COLO668 (cell line): ENCODE results near the gene GRIN1.

Experiments
- DNase-seq: peaks from one replicate; lab custom pipeline; 2025; ENCODE audit not compliant: unreplicated experiment; lab: John Stamatoyannopoulos, UW

The GRIN1 gene

DNA sequence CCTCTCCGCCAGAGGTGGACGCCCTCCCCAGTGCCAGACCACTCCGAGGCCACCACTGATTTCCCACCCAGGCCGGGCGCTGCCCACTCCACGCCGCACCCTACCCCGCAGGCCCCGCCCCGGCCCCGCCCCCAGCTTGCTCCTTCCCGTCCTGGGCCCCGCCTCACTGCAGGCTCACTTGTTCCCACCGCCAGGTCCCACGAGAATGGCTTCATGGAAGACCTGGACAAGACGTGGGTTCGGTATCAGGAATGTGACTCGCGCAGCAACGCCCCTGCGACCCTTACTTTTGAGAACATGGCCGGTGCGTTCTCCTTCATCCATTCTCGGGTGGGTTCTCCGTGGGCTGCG lies 24.4 kb downstream of the GRIN1 start:
- no peak for DNase-seq

DNA sequence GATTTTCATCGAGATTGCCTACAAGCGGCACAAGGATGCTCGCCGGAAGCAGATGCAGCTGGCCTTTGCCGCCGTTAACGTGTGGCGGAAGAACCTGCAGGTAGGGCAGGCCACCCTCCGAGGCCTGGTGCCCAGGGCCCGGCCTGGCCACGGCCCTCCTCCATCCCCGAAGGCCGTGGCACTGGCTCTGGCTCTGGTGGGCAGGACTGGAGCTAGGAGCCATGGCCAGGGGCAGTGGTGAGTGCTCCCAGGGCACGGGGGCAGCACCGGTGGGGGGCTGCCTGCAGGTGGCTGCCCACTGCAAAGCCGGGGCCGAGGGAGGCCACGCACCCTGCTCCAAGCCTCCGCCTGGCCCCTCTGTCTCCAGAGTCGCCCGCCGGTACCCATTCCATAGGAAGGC lies 24.9 kb downstream of the GRIN1 start:
- no peak for DNase-seq

DNA sequence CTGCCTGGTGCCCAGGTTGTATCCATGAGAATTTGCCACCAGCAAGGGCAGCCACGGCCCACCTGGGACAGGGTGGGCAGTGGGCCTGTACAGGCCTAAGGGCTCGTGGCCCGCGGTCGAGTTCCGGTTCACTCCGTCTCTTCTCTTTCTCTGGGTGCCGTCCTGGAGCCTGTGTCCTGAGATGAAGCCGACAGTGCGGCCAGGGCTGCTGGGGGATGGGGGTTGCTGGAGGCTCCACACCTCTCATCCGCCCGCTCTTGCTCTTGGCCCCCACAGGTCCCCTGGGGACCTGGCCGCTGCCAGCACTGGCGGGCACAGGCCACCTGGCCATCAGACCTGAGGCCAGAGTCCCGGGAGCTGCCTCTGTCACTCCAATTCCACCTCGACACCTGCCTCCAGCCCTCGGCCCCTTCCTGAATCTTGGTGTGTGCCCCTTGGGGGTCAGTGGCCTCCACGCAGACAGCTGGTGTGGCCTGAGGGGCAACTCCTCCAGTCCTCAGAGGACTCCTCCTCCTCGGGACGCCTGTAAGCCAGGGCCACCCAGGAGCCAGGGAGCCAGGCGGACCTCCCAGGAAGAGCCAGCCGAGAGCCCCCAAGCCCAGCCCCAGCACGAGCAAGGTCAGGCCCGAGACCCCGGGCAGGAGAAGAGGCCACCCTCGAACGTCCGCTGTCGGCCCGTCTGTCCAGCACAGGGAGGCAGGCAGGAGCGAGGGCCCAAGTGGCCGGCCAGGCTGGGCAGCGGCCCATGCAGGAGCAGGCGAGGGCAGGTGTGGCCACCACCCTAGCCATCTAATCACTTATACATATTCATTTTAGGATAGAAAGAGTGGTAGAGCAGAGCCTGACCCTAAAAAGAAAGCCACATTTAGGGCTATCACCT lies 25.7 kb downstream of the GRIN1 start:
- DNase-seq, result no peak

DNA sequence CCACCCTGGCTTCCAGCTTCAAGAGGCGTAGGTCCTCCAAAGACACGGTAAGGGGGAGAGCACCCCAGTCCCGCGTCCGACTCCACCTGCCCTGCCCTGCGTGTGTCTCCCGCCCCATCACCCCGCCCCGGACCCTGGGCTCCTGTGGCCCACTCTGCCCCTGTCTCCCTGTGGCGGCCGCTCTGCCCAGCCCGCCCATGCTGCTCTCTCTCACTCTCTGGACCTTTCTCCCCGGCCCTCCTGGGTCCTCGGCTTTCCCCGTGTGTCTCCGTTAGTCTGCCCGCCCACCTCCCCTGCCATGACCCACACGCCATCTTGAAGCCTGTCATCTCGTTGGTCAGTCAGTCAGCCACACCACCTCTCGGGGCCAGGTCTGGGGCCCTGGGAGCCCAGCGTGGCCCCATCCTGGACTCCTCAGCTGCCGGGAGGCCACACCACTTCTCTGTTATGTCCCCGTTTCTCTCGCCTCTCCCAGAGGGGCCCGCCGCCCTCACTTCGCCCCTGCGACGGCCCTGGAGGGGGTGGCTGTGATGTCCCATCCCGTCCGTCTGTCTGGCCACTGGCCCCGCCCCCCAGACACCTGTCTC lies 26.4 kb downstream of the GRIN1 start:
- DNase-seq, result no peak

DNA sequence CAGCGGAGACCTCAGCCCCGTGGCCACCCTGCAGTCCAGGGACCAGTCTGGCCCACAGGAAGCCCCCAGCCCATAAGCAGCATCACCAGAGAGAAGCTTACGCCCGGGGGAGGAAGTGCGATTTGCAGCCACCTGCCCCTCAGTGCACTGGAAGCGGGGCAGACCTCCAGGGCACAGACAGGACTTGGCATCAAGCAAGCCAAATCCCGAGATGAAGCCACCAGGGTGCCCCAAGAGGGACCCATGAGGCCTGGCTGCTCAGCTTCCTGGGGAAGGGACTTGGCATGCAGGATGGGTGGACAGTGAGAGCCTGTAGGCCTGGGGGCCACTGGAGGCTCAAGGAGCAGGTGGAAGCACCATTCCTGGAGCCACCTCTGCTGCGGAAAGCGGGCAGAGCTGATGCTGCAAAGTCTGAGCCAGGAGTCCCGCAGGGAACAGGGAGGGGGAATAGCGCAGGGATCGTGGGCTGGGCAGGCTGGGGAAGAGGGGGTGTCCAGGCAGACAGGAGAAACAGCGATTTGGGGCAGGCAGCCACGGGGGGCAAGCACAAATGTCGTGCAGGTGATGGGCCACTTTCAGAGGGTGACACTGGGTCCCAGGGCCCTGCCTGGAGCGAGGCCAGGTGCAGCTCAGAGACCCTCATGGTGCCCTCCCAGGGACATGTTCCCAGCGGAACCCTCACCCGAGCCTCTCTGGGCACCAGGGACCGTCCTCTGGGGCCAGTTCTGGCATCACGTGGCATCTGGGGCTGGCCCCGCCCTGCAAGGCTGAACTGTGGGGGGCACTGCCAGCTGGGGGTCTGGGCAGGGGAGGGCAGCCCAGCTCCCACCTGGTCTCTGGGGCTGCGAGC lies 27.7 kb downstream of the GRIN1 start:
- no peak for DNase-seq

DNA sequence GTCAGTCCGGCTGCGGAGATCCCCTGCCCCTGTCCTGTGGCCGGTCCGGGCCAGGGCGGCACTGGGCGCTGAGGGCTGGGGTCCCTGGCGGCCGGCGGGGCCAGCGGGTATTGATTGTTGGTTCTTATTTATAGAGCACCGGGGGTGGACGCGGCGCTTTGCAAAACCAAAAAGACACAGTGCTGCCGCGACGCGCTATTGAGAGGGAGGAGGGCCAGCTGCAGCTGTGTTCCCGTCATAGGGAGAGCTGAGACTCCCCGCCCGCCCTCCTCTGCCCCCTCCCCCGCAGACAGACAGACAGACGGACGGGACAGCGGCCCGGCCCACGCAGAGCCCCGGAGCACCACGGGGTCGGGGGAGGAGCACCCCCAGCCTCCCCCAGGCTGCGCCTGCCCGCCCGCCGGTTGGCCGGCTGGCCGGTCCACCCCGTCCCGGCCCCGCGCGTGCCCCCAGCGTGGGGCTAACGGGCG lies 28.4 kb downstream of the GRIN1 start:
- DNase-seq, result peak; percentile 39

DNA sequence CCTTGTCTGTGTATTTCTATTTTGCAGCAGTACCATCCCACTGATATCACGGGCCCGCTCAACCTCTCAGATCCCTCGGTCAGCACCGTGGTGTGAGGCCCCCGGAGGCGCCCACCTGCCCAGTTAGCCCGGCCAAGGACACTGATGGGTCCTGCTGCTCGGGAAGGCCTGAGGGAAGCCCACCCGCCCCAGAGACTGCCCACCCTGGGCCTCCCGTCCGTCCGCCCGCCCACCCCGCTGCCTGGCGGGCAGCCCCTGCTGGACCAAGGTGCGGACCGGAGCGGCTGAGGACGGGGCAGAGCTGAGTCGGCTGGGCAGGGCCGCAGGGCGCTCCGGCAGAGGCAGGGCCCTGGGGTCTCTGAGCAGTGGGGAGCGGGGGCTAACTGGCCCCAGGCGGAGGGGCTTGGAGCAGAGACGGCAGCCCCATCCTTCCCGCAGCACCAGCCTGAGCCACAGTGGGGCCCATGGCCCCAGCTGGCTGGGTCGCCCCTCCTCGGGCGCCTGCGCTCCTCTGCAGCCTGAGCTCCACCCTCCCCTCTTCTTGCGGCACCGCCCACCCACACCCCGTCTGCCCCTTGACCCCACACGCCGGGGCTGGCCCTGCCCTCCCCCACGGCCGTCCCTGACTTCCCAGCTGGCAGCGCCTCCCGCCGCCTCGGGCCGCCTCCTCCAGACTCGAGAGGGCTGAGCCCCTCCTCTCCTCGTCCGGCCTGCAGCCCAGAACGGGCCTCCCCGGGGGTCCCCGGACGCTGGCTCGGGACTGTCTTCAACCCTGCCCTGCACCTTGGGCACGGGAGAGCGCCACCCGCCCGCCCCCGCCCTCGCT lies 29.0 kb downstream of the GRIN1 start:
- DNase-seq, result peak; percentile 60

DNA sequence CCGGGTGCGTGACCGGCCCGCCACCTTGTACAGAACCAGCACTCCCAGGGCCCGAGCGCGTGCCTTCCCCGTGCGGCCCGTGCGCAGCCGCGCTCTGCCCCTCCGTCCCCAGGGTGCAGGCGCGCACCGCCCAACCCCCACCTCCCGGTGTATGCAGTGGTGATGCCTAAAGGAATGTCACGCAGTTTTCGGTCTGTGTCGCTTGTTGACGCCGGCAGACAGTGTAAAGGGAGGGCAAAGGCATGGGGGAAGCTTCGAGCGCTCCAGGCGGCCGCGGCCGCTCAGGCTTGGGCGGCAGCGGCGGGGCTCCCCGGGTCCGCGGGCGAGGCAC lies 29.6 kb downstream of the GRIN1 start:
- peak; percentile 60 for DNase-seq

DNA sequence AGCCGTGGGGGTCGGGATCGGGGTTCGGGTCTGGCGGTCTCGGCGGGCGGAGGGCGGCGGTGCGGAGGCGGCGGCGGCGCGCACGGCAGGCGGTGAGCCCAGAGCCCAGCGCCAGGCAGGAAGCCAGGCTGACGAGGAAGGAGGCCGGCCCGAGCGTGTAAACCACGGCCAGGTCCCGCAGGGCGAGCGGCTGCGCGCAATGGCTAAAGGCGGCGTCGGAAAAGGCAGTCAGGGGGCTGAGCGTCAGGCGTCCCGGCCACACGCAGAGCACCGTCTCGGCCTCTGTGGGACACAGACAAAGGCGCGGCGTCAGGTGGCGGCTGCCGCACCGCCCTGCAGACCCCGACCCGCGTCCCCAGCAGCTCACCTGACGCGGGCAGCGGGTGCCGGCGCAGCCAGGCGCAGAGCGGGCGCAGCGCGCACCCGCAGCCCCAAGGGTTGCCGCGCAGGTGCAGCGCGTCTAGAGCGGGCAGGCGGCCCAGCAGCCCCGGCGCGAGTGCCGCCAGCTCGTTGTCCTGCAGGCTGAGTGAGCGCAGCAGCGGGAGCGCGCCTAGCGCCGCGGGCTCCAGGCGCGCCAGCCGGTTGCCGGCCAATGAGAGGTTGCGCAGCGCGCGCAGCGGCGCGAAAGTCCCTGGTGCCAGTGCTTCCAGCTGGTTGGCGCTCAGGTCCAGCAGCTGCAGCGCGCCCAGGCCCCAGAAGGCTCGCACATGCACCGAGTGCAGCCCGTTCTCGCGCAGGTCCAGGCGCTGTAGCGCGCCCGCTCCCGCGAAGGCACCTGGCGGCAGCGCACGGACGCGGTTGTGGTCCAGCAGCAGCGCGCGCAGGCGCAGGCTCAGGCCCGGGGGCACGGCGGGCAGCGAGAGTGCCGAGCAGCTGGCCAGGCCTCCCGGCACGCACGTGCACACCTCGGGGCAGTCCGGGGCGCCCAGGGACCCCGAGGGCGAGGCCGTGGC lies 30.2 kb downstream of the GRIN1 start:
- DNase-seq, result peak; percentile 95

DNA sequence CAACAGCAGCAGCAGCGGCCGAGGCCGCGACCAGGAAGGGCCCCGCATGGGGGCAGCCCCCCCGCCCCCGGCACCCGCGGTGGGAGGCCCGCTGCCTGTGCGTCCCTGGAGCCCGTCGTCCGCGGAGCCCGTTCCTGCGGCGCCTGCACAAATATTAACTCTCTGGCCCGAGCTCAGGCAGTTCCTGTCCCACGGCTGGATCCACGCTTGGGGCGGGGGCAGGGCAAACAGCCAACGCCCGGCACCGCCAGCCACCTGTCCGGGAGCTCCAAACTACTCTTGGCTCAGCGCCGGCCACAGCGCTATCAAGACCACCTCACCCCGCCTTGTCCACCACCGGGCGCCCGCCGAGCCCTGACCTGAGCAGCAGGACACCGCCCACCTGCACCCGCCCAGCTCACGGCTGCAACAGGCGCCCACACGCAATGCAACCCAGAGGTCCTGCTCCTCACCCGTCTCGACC lies 31.0 kb downstream of the GRIN1 start, which contains the start of gene LRRC26:
Gene LRRC26, minus strand, starts transcription at position 156 of the 463 bp plus-strand sequence. Its CDS starts 108 bp downstream, at position 48.
- DNase-seq, result no peak

DNA sequence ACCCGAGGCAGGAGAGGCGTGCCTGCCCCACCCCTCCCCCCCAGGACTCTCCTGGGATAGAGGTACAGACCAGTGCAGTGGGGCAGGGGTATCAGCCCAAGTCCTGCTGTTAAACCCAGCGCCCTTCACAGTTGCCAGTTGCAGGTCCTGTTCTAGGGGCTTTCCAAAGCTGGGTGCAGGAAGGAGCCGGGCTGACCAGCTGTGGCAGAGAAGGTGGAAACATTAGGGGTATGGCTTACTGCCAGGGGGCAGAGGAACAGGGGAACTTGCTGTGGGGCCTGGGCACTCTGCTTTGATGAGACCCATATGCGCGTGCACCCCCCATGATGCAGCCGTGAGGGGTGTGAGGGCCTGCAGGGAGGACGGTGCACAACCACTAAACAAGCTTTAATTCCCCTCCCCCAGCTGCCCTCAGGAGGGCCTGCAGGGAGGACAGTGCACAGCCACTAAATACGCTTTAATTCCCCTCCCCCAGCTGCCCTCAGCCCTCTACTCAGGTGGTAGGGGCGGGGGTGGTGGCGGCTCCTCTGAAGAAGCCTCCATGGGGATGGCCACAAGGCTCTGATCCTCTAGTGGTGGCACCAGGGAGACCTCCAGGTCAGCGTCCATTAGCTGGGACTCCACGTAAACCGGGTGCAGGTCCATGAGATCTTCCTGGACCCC lies 31.7 kb downstream of the GRIN1 start:
- no peak for DNase-seq

DNA sequence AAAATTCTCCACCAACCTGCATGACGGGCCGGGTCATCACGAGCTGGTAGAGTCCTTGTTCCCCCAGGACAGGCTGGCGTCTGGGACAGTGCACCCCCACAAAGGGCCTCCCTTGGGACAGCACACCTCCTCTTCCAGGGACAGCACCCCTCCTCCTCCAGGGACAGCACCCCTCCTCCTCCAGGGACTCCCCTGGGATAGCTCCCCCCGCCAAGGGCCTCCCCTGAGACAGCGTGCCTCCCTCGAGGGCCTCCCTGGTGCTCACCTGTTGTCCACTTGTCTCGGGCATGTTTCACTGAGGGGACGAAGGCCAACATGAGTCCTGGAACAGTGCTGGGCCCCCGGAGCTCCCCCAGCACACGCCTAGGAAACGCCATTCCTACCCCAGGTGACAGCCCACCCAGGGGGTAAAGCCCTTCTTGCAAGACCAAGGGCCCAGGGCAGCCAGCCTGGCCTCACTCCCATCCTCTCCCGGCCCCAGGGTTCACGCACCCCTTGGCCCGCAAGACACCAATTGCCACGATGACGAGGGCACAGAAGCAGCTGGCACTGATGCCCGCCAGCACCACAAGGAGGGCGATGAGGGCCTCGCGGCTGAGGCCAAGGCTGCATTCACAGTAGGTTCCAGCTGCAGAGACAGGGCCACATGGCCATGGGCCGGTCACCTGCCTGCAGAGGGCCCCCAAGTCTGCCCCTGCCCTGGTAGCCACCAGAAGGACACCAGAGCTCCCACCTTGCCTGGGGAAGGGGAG lies 32.4 kb downstream of the GRIN1 start:
- no peak for DNase-seq

DNA sequence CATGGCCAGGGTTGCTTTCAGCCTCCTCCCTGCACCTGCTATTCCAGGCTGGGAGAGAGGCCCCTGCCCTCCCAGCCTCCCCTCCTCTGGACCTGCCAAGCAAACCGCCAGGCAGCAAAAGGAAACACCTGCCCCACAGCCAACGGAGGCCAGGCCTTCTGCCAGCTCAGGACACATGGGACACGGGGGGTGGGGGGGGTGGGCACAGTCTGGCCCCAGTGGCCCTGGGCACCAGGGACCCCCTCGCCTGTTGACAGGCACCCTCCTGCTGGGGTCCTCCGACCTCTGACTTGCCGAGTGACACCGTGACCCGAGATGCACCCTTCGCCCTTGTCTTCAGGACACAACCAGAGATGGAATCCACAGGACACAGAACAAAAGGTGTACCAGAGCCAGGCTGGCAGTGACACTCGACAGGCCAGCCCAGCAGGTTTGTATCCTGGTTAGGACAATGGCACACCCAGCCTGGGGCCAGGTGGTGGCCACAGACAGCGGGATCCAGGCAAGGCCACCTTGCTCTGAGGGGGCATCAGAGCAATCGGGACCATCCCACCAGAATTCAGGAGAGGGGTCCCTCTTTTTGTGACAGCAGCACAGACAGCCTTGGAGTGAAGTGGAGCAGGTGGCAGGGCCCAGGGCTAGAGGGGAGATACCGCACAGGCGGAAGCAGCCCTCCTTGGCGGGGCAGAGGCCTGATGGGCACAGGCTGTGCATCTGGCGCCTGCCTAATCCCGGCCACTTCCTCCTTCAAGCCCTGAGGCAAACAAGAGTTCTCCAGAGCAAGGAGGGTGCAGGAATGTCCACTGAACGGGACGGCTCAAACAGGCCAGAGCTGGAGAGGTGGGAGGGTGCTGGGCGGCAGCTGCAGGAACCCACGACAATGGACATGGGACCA lies 34.2 kb downstream of the GRIN1 start:
- DNase-seq, result peak; percentile 73

DNA sequence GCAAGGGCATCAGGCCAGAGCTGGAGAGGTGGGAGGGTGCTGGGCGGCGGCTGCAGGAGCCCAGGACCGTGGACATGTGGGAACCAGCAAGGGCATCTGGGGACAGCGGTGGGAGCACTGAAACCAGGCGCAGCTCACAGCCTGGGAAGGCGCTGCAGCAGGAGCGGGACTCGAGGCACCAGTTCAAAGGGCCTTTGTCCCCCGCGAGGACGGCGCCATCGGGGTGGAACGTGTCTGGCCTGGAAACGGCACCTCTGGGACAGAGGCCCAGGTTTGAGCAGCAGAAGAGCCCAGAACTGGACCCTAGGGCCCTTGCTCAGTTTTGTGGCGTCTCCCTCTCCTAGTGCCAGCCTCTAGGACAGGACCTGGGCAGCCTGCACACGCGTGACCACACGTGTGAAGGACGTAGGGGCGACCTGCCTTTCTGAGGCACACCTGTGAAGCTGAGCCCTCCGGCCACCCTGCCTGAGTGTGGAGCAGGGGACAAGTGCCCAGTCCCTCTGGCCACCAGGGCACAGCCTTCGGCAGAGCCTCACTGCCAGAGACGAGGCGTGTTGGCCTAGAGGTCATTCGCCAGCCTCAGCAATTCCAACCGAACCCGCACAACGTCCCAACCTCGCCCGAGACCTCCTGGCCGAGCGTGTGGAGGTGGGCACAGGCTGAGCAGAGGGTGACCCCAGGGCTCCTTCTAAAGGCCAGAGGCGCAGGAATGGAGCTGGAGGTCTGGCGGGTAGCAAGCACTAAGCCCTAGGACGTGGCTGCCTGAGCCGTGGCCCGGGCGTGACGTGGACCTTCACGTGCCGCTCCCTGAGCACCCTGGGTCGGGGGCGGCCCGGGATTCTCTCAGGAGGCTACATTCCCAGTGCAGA lies 35.1 kb downstream of the GRIN1 start:
- no peak for DNase-seq

DNA sequence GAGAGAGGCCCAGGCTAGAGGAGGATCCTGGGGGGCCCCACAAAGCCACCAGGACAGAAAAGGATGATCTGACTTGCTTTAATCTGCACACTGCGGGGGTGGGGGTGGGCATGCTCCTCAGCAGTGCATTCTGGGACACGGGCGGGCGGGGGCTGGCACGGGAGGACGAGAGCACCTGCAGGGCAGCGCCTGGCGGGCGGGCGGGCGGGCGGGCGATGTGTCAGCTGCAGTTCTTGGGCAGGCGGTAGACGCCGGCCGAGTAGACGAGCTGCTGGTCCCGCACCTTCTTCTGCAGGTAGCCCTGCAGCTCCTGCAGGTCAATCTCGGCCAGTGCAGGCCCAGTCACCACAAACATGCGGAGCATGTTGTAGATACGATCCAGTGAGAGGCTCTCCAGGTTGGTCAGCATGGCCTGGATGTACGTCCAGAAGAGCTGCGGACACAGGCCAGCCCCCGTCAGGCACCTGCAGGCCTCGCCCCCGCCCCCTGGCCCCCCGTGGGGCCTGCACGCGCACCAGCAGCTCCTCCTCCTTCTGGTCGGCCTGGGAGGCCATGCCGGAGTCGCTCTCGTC lies 35.9 kb downstream of the GRIN1 start:
- DNase-seq, result no peak

DNA sequence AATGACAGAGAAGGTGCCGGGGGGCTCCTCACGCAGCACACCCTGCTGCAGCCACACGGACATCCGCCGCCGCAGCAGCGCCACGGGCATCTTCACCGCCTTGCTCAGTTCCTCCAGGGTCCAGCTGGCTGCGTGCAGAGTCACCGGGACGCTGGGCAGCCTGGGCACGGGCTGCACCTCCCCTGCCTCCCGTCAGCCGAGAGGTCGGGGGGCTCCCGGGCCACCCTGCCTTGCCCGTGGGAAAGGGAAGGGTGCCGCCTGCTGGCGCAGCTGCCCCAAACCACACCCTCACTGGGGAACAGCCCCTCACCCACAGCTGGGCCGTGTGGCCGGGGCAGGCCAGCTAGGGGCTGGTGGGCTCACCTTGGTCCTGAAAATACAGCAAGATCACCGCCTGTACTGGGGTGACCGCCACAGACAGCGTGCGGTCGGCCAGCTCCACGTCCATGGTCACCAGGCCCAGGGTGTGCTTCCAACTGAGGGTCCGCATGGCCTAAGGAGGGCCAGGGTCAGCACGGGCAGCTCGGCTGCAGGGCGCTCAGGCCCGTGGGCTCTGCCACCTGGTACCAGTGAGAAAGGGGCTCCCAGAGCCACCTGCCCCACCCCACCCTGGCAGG lies 36.5 kb downstream of the GRIN1 start:
- no peak for DNase-seq
